Myocyte (in vitro differentiated cells): ENCODE measurements around the gene FAM209B. TPM values are rescaled to one million over a fixed set of nuclear protein-coding genes. Genes with fewer than 3 reads are reported as not detected.
"Not testable (repeated sequence)": the region's sequence is repeated elsewhere in the genome, so short reads cannot be mapped to it uniquely, and the experiment has no call there.

Experiments used
- DNase-seq: peaks from one replicate; pipeline ENCODE4 v3.0.0-alpha.2; 2012; ENCODE audit warnings: low read depth
- total RNA-seq: library from RNA; depleted of rRNA; stranded (reverse); fragments of >200 nt; gene quantifications from 2 replicates; pipeline ENCODE4 v1.2.3, GENCODE V29; 2014

Gene FAM209B
- total RNA-seq, 1 donor from 2014 or later: not detected

DNA sequence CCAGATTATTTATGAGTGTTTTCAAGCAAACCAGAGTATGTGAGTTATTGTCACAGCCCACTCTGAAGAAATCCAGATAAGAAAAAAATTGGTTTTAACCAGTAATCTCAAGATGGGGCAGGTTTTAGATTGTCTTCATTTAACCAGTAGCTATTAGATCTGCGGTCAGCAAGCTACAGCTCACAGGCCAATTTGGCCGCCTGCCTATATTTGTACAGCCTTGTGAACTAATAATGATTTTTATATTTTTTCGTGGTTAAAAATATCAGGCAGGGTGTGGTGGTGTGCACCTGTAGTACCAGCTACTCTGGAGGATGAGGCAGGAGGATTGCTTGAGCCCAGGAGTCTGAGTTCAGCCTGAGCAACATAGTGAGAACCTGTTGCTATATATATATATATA is 5.0 kb downstream of the FAM209B start:
- no peak for DNase-seq

DNA sequence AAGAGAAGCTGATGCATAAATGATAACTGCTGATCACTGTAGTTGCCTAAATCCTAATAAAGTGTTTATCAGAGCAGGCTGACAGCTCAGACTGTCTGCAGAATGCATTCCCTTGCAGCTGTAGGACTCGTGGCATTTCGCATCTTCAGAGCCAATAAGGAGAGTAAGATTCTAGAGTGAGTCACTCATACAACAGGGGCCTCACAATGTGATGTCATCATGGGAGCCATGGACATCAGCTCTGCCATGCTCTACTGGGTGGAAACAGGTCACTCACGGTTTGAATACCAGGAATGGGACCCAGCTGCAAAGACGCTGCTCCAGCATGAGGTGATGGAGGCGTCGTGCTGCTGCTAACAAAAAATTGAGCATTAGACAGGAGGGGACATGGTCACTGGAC is 7.4 kb downstream of the FAM209B start:
- DNase-seq: no peak

DNA sequence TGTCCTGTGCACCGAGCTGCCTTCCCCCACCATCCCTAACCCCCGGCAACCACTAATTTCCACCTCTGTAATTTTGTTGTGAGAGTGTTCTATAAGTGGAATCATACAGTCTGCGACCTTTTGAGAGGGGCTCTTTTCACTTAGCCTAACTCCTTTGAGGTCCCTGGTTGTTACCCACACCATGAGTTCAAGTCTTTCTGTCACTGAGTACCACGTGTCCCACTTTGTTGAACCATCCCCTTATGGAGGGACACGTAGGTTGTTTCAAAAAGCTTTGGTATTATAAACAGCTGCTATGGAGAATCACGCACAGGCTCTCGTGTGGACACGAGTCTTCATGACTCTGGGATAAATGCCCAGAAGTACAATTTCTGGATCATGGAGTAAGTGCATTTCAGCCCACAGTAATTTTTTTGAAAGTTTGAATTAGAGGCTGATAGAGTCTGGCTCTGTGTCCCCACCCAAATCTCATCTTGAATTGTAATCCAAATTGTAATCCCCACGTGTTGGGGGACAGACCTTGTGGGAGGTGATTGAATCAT is 9.5 kb downstream of the FAM209B start:
- no peak for DNase-seq

DNA sequence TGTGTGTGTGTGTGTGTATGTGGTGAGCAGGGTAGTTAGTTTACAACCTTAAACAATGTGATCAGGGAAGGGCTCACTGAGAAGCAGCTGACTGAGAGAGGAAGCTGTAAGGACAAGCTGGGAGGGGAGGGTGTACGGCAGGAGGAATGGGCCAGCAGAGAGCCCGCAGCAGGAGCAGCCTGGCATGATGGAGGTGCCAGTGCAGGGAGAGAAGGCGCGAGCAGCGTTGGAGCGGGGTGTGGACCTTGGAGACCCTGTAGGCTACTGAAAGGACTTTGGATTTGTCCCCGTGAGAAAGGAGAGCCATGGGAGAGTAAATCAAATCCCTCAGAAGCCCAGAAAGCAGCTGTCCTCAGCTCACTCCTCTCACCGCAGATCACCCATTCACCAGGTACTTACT is 18.5 kb downstream of the FAM209B start:
- DNase-seq: no peak

DNA sequence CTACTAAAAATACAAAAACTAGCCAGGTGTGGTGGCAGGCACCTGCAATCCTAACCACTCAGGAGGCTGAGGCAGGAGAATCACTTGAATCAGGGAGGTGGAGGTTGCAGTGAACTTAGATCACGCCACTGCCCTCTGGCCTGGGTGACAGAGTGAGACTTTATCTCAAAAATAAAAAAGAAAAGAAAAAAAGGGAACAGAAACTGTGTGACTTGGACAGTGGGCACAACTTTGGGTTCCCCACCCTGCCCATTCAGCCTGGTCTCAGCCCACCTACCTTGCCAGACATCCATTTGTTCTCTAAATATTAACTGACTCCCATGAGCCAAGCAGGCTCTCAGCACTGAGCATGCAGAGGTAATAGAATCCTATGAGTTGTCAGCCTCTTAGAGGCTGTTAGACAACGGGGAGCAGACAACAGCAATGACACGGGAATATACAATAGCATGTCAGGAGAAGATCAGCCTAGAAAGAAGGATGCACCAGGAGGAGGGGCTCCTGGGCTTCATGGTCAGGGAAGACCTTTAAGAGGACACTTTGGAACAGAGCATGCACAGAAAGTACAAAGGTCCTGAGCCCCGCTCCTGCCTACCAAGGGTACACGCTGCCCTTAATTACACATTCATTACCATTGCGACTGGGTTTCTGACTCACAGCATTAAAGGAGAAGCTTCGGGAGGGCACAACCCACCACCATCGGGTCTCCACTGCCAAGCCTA is 20.0 kb downstream of the FAM209B start:
- DNase-seq: no peak

GRCh38 chr20:56554869-56555268 is 21.8 kb downstream of the FAM209B start:
- peak; percentile 92 for DNase-seq

DNA sequence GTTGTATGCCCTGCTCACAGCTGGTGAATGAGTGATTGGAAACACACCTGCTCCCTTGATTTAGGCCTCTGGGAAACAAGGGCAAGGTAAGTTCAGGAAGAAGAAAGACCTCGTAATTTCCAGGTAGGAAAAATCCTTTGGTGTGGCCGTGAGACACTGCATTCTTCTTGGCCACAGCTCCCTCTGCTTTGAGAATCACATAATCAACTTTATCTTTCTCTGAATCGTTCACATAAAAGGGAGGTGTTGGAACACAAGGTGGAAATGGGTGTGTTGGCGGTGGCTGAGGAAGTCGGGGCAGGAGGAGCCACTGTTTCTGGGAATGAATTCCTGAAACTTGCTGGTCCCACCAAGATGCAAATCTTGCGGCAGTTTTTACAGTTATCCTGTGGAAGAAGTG is 25.9 kb downstream of the FAM209B start:
- no peak for DNase-seq

DNA sequence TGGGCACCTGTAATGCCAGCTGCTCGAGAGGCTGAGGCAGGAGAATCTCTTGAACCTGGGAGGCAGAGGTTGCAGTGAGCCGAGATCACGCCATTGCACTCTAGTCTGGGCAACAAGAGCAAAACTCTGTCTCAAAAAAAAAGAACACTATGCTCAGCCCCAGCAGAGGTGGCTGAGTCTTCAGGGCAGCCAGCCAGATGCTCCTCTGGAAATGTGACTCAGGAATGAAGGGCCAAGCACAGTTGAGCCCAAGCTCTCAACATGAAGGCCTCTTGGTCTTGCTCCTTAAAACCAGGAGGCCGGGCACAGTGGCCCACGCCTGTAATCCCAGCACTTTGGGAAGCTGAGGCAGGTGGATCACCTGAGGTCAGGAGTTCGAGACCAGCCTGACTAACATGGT is 31.5 kb downstream of the FAM209B start:
- not testable (repeated sequence) for DNase-seq

GRCh38 chr20:56565511-56565910 is 32.5 kb downstream of the FAM209B start:
- no peak for DNase-seq

DNA sequence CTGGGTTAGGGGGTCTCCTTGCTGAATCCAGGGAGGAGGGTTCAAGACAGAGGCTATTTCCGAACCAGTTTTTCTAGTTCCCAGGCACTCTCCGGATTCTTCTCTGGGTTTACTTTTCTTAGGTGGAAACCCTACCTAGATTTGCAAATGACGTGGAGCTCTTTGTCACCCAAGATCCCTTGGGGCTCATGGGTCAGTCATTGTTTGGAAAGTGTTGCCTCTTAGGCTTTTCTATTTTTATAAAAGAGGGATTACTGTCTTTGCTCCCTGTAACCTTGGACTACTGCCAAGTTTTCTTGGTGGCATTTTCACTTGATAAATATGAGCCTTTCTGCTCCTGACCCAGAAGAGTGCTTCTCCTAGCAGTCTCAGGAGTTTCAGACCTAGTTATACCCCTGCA is 33.6 kb downstream of the FAM209B start:
- peak; percentile 30 for DNase-seq

GRCh38 chr20:56570832-56571231 is 37.8 kb downstream of the FAM209B start:
- DNase-seq: no peak

- no peak for DNase-seq
Observed at GRCh38 chr20:56572172-56572571, 39.1 kb downstream of the FAM209B start.

- DNase-seq: no peak
Observed at GRCh38 chr20:56573986-56574385, 40.9 kb downstream of the FAM209B start.

- DNase-seq: no peak
Observed at GRCh38 chr20:56574531-56575142, 41.6 kb downstream of the FAM209B start.

- DNase-seq: no peak
Observed at GRCh38 chr20:56575157-56575556, 42.1 kb downstream of the FAM209B start.

- DNase-seq: no peak
Observed at GRCh38 chr20:56575961-56576360, 42.9 kb downstream of the FAM209B start.

GRCh38 chr20:56579301-56579710 is 46.3 kb downstream of the FAM209B start:
- DNase-seq: no peak

- no peak for DNase-seq
Observed at GRCh38 chr20:56580226-56580625, 47.2 kb downstream of the FAM209B start.

GRCh38 chr20:56581701-56582100 is 48.7 kb downstream of the FAM209B start:
- DNase-seq: no peak

GRCh38 chr20:56582542-56582941 is 49.5 kb downstream of the FAM209B start:
- DNase-seq: no peak

- DNase-seq: no peak
Observed at GRCh38 chr20:56584916-56585315, 51.9 kb downstream of the FAM209B start.
